ENCODE results near the gene DOK5.

The DOK5 gene

GRCh38 chr20:54694516-54694915 is 219.1 kb downstream of the DOK5 start:
- H3K9me2 ChIP-seq (replicated peaks; ENCODE audit: control insufficient read depth, low read length): no peaks in the 10 kb centered on the region
- H3K36me3 ChIP-seq (ENCODE audit: control insufficient read depth, low read length): no peaks in the 10 kb centered on the region
- no peaks in the 10 kb centered on the region for H3K79me2 ChIP-seq (ENCODE audit: control insufficient read depth, low read length)

GRCh38 chr20:54698373-54698772 is 223.0 kb downstream of the DOK5 start:
- no peak overlapping the region for H3K27ac ChIP-seq (ENCODE audit: low read depth, low read length)
- H3F3A ChIP-seq (ENCODE audit: control insufficient read depth, insufficient read depth): no peaks in the 10 kb centered on the region
- no peaks in the 10 kb centered on the region for H3K79me2 ChIP-seq (ENCODE audit: control insufficient read depth, low read length)
- no peaks in the 10 kb centered on the region for H3K4me1 ChIP-seq (ENCODE audit: control insufficient read depth, low read length)
- H3K27me3 ChIP-seq (ENCODE audit: control insufficient read depth, low read length): no peaks in the 10 kb centered on the region
- H3K36me3 ChIP-seq (ENCODE audit: control insufficient read depth, low read length): no peaks in the 10 kb centered on the region
- no peaks in the 10 kb centered on the region for H3K9me3 ChIP-seq (ENCODE audit: control insufficient read depth, insufficient read depth, low read length)
- no peak overlapping the region for H3K4me3 ChIP-seq (ENCODE audit: low read length)
- H3K9me2 ChIP-seq (replicated peaks; ENCODE audit: control insufficient read depth, low read length): no peaks in the 10 kb centered on the region
- no peaks in the 10 kb centered on the region for H4K20me1 ChIP-seq (ENCODE audit: control insufficient read depth, insufficient read depth, low read depth, low read length)
- no peak overlapping the region for H3K4me2 ChIP-seq (ENCODE audit: low read length)
- no peak for TF ChIP-seq EZH2phosphoT487 (IDR thresholded peaks at IDR 0.05; ENCODE audit: borderline replicate concordance, low read length)

More at GRCh38 chr20:54694516-54694915, 219.1 kb downstream of the DOK5 start:
- Histone ChIP-seq H3F3A (ENCODE audit: control insufficient read depth, insufficient read depth) (no peaks in the 10 kb centered on the region), H3K9me3 (ENCODE audit: control insufficient read depth, insufficient read depth, low read length) (no peaks in the 10 kb centered on the region), H3K4me1 (ENCODE audit: control insufficient read depth, low read length) (no peaks in the 10 kb centered on the region), H3K27ac (ENCODE audit: low read depth, low read length) (no peak overlapping the region), H3K27me3 (ENCODE audit: control insufficient read depth, low read length) (no peaks in the 10 kb centered on the region), H4K20me1 (ENCODE audit: control insufficient read depth, insufficient read depth, low read depth, low read length) (no peaks in the 10 kb centered on the region), H3K4me2 (ENCODE audit: low read length) (no peak overlapping the region), H3K4me3 (ENCODE audit: low read length) (no peak overlapping the region)
- TF ChIP-seq CTCF (IDR thresholded peaks at IDR 0.05; ENCODE audit: low read depth, low read length, poor library complexity, severe bottlenecking) (no peak), EZH2phosphoT487 (IDR thresholded peaks at IDR 0.05; ENCODE audit: borderline replicate concordance, low read length) (no peak)

All from DOHH2 (cell line).